ENCODE measurements around the gene ARFGAP1.

DNA sequence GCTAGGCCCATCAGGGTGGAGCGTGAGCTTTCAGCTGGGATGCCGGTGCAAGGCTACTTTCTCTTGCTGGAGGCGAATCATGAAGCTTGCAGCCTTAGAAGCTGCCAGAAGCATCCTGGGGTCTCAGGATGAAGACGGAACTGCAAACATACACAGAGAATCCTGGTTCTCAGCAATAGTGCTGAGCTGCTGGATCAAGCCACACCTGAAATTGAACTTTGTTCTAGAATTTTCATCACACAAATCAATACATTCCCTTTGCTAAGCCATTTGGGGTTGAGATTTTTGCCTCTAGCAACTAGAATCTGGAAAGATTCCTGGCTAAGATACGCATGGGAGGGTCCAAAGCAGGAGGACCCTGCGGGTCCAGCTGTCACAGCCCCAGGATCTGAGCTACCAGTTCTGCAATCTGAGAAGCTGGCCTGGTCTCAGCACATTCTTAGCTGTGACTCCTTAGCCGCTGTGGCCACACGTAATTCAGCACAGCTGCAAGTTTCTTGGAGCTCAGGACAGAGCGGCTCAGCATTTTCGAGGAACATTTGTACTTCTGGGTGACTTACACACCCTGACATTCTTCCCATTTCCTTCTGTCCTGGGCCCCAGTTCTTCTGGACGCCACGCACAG is 6.6 kb upstream of the ARFGAP1 start:
- TF ChIP-seq CREB1 (CRISPR knock-in tag; IDR thresholded peaks at IDR 0.05; ENCODE audit: low read depth), result no peak
- TF ChIP-seq NANOG (IDR thresholded peaks at IDR 0.05; ENCODE audit: borderline replicate concordance), result no peak
